Measurements from ENCODE around the gene DESI1. TPM values are rescaled to one million over a fixed set of nuclear protein-coding genes. Genes with fewer than 3 reads are reported as not detected.

The DESI1 gene
- total RNA-seq, 1 experiment from 2014 or later, result 30.2 TPM

DNA sequence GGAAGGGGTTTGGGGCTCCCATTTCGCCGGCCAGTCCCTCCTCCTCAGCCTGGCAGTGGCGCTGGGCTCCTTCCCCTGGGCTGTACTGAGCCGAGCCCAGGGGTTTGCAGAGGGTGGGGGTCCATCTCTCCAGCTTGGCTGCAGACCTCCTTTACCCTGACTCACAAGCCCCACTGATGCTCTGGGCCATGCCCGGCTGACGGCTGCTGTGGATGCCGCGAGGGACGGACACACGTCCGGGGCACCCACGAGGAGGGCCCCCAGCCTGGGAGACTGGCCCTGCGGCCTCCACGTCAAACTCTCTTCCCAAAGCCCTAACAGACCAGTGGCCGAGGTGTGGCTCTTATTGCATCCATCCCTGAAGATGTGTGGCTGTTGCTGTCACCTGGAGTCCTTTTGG lies 45.3 kb downstream of the DESI1 start:
- Histone ChIP-seq H2BK12ac (ENCODE audit: insufficient read length, low read depth, low read length) (no peak overlapping the region), H2BK5ac (ENCODE audit: insufficient read length, low read length) (no peak overlapping the region), H3K27me3 (ENCODE audit: insufficient read depth, low read length) (no peaks in the 10 kb centered on the region), H3K9me3 (ENCODE audit: control insufficient read depth, low read depth, low read length) (no peaks in the 10 kb centered on the region), H4K5ac (ENCODE audit: insufficient read length, low read depth, low read length) (no peak overlapping the region), H3T11ph (ENCODE audit: low read length) (no peak overlapping the region), H2BK15ac (ENCODE audit: low read depth, low read length) (no peak overlapping the region), H3K18ac (ENCODE audit: insufficient read length, low read depth, low read length) (no peak overlapping the region), H3K4me2 (ENCODE audit: insufficient read depth, insufficient read length, low read length) (no peak overlapping the region), H2AK5ac (ENCODE audit: insufficient read length, low read length) (no peak overlapping the region), H3K79me1 (ENCODE audit: insufficient read depth, low read depth, low read length, poor library complexity, severe bottlenecking) (no peaks in the 10 kb centered on the region), H4K8ac (replicated peaks; ENCODE audit: insufficient read length, low read depth, low read length) (no peak overlapping the region), H2BK20ac (ENCODE audit: low read depth, low read length, poor library complexity, severe bottlenecking) (no peak overlapping the region), H3K79me2 (ENCODE audit: insufficient read depth, low read length) (no peaks in the 10 kb centered on the region), H3K23me2 (ENCODE audit: insufficient read length, low read depth, low read length, poor library complexity, severe bottlenecking) (no peaks in the 10 kb centered on the region), H4K91ac (ENCODE audit: insufficient read length, low read depth, low read length) (no peak overlapping the region), H3K27ac (ENCODE audit: insufficient read length, low read depth, low read length) (no peak overlapping the region), H3K56ac (ENCODE audit: insufficient read length, low read depth, low read length) (no peak overlapping the region), H2BK120ac (ENCODE audit: low read depth, low read length, poor library complexity, severe bottlenecking) (no peak overlapping the region), H3K4me1 (ENCODE audit: insufficient read depth, low read length) (0 out of 2 replicates have a peak, but pooled peaks cover 2% of the 10 kb centered on the region), H3K23ac (ENCODE audit: insufficient read length, low read depth, low read length) (no peak overlapping the region), H3K14ac (ENCODE audit: insufficient read depth, low read length) (no peak overlapping the region; the same call in 1 of the 2 replicates), H4K20me1 (ENCODE audit: control insufficient read depth, insufficient read depth, insufficient read length) (no peaks in the 10 kb centered on the region), H2AFZ (ENCODE audit: low read length) (no peak overlapping the region), H3K4ac (ENCODE audit: low read depth, low read length) (no peak overlapping the region), H3K9ac (ENCODE audit: extremely low read depth, insufficient read length, low read length) (no peak overlapping the region)
- Mint-ChIP-seq H3K4me3 (no peak overlapping the region), H3K4me1 (no peaks in the 10 kb centered on the region; a peak in 1 of 4 replicates), H3K27ac (no peak overlapping the region), H3K36me3 (ENCODE audit: insufficient read depth in 1 of 3, low read depth in 3 of 3) (peaks cover 0 to 11% (median 4%) of the 10 kb centered on the region in 3 experiments; a peak in 4 of 7 replicates), H3K9me3 (no peaks in the 10 kb centered on the region), H3K27me3 (ENCODE audit: low read depth) (no peaks in the 10 kb centered on the region; the same call in 1 of the 2 replicates)
- WGBS (ENCODE audit: extremely low coverage, insufficient read length, low lambda C conversion rate), result no CpG with 5 or more reads among the region's 15 CpGs
- DNase-seq, result no peak
- TF ChIP-seq CTCF (conservative IDR thresholded peaks at IDR 0.05), result no peak

Measured in H9 (cell line).